Kidney epithelial cell (primary cell): ENCODE measurements around the gene PRSS50. TPM values are rescaled to one million over a fixed set of nuclear protein-coding genes. Genes with fewer than 3 reads are reported as not detected.

Source experiments
- DNase-seq: peaks from one replicate; pipeline ENCODE4 v3.0.0-alpha.2; 2010; ENCODE audit warnings: low read depth
- H3K27me3 ChIP-seq: 2 replicates; pipeline ENCODE4 v1.6.0; 2011; ENCODE audit warnings: low read length; ENCODE audit not compliant: control insufficient read depth, insufficient read depth
- H3K36me3 ChIP-seq: 2 replicates; pipeline ENCODE4 v1.5.1; 2011; ENCODE audit warnings: low read length; ENCODE audit not compliant: control insufficient read depth, insufficient read depth
- H3K4me3 ChIP-seq: 2 replicates; pipeline ENCODE4 v1.5.1; 2011; ENCODE audit warnings: low read depth, mild to moderate bottlenecking, control low read depth, low read length
- total RNA-seq: library from RNA; depleted of rRNA; stranded (reverse); fragments of >200 nt; gene quantifications from 2 replicates; pipeline ENCODE4 v1.2.3, GENCODE V29; 2015
- TF ChIP-seq, protein P1 (sequence below): IDR thresholded peaks from 2 replicates; pipeline ENCODE4 v1.5.1; 2011; ENCODE audit warnings: mild to moderate bottlenecking, moderate library complexity, low read length, control low read depth, inconsistent platforms; ENCODE audit not compliant: insufficient read depth, poor library complexity, severe bottlenecking

PRSS50 gene
- total RNA-seq, 1 donor from 2014 or later = 0.29 TPM

DNA sequence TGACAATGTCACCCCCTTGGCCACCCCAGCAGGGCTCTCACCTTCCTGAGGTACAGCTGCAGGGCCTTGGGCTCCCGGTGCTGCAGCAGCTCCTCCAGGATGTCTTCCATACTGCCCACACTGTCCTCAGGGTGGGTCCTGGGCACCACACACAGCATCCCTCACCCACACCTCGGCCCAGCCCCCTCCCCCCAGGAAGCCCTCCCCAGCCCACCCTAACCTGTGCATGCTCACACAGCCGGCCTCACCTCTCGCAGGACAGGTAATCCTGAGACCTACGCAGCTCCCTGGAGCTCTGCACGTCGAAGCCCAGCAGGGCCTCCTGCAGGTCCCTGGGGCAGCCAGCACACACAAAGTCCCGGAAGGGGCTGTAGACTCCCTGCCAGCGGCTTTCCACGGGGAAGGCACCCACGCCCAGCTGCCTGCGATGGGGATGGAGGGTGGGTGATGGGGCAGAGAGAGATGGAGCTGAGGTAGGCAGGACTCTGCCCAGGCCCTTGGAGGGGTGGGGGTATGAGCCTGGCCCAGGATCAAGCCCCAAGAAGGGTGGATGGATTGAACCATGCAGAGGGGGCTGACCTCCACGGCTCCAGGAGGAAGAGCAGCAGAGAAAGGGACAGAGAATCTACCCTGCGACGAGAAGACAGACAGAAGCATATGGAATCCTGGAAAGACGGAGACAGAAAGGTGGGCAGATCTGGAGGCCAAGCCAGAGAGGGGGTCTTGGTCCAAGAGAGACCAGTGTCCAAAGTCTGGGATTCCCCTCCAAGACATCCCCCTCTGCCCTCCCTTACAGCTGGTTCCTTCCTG lies 40.9 kb downstream of the PRSS50 start:
- no peak for DNase-seq
- Histone ChIP-seq H3K36me3 (no peaks in the 10 kb centered on the region), H3K27me3 (no peaks in the 10 kb centered on the region), H3K4me3 (no peak overlapping the region)
- TF ChIP-seq, protein P1, sequence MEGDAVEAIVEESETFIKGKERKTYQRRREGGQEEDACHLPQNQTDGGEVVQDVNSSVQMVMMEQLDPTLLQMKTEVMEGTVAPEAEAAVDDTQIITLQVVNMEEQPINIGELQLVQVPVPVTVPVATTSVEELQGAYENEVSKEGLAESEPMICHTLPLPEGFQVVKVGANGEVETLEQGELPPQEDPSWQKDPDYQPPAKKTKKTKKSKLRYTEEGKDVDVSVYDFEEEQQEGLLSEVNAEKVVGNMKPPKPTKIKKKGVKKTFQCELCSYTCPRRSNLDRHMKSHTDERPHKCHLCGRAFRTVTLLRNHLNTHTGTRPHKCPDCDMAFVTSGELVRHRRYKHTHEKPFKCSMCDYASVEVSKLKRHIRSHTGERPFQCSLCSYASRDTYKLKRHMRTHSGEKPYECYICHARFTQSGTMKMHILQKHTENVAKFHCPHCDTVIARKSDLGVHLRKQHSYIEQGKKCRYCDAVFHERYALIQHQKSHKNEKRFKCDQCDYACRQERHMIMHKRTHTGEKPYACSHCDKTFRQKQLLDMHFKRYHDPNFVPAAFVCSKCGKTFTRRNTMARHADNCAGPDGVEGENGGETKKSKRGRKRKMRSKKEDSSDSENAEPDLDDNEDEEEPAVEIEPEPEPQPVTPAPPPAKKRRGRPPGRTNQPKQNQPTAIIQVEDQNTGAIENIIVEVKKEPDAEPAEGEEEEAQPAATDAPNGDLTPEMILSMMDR = no peak

DNA sequence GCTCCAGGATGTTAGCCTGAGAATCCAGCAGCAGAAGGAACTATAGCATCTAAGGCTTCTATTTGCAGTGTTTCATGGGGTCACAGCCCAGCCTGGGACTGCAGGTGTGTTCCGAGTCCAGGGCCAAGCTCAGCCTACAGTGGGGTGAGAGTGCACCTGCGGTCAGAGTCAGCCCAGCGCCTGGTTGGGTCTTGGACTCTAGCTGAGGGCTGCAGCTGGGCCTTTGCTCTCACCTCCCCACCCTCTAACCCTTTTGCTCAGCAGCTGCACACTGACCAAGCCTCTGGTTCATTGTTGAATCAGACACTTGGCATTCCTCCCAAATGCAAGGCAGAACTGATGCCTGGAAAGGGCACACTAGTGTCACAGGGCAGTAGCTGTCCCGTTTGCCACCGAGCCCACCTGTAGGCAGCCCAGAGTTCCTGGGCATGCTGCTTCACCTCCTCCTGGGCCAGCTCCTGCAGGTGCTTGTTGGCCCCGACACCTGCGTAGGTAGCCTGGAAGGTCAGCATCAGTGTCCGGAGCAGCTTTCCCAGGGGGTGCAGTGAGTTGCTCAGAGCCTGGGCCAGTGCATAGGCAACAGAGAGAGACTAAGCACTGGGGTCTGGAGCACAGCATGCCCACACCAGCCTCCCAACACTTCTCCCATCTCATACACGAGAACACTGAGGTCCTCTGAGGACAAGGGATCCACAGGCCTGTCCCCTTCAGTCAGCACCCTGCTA lies 41.7 kb downstream of the PRSS50 start:
- DNase-seq = no peak
- TF ChIP-seq, protein P1 = no peak
- no peaks in the 10 kb centered on the region for H3K36me3 ChIP-seq
- no peak overlapping the region for H3K4me3 ChIP-seq
- no peaks in the 10 kb centered on the region for H3K27me3 ChIP-seq

DNA sequence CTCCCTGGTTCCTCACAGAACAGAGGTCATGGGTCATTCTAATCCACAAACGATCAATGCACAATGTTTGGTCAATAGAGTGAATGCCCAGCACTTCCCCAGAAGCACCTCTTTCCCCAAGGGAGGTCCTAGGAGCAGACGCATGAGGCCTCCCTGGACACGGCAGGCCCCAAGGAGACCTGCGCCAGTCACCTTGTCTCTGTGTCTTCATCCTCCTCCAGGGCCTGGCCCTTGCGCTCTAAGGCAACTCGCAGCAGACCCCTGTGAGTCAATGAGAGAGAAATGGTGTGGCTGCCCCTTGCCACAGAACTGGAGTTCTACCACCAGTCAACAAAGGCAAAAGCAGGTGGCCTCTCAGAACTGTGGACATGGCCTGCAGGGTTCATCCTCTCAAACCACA lies 42.2 kb downstream of the PRSS50 start:
- TF ChIP-seq, protein P1 = no peak

DNA sequence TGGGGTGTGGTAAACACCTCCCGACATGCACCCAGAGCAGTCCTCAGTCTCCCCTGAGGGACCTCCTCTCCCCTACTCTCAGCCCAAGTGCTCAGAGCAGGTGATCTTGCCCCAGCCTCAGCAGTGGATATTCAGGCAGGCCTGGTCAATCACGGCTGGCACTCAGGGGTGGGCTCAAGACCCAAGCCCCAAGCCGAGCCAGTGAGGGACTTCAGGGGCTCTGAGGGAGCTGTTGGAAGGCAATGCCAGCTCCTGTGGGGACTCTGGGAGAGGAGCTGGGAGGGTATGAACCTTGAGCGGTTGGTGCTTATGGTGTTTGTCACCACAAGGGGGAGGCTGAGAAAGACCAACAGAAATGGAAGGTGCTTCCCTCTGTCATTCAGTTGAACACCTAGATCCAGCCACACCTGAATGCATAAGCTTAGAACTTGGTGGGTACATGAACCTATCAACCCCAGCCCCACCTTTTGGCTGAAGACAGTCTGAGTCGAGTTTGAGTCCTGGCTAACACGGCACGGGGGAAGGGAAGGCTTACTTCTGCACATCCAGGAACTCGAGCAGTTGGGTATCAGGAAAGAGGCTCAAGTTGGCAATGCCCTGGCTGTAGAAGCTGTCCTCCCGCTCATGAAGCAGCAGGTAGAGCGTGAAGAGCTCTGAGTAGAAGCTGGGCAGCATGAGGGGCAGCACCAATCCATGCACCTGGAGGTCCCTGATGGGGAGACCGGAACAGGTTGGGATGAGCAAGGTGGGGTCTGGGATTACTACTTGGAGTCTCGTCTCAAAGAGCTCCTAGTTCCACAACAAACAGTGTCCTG lies 43.4 kb downstream of the PRSS50 start:
- Histone ChIP-seq H3K36me3 (no peaks in the 10 kb centered on the region), H3K4me3 (no peak overlapping the region), H3K27me3 (no peaks in the 10 kb centered on the region)
- DNase-seq = no peak
- TF ChIP-seq, protein P1 = no peak

More for the DNA sequence above, 42.2 kb downstream of the PRSS50 start:
- DNase-seq = no peak
- no peaks in the 10 kb centered on the region for H3K36me3 ChIP-seq
- H3K4me3 ChIP-seq = no peak overlapping the region
- H3K27me3 ChIP-seq = no peaks in the 10 kb centered on the region

DNA sequence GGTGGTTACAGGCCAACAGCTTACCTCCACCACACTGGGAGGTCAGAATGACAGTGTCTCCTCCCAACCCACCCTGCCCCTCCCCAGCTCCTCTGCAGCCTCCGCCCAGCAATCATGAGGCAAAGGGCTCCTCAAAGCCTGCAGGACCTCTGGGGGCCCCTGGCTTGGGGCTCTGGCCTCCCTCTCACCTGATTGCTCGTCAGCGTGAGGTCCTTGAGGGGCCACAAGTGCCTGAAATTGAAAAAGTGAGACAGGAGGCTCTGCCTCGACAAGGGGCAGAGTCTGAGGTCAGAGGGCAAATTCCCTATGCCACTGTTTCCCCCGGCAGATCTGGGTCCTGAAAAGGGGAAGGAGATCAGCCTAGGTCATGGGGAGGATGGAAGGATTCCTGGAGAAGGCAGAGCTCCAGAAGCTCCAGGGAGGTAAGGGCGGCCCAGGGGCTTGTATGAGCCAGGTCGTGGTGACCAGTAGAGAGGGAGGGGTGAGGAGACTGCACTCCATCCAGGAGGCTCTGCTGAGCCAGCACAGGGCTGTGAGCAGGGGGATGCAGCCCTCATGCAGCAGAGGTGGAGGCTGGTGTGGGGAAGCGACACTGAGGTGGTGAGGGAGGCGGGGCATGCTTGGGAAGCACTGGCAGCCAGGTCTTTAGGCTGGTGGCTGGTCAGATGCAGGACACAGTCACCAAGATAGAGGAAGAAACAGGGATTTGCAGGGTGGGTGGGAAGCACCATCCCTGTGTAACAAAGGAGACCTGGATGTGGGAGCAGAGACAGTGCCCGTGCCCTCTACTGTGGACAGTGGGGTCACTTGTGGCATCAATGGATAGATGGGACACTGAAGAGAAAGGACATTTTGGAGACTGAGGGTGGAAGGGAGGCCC lies 44.3 kb downstream of the PRSS50 start:
- Histone ChIP-seq H3K36me3 (no peaks in the 10 kb centered on the region), H3K27me3 (no peaks in the 10 kb centered on the region), H3K4me3 (no peak overlapping the region)
- TF ChIP-seq, protein P1 = no peak
- DNase-seq = no peak
